GM21381 (cell line): ENCODE results near the gene MYH7B.

ENCODE experiments used
- ATAC-seq: cut with Tn5 transposase; IDR thresholded peaks from one replicate; pipeline ENCODE4 v1.9.1; 2021; ENCODE audit warnings: mild to moderate bottlenecking, moderate library complexity; ENCODE audit not compliant: unreplicated experiment

Gene MYH7B

DNA sequence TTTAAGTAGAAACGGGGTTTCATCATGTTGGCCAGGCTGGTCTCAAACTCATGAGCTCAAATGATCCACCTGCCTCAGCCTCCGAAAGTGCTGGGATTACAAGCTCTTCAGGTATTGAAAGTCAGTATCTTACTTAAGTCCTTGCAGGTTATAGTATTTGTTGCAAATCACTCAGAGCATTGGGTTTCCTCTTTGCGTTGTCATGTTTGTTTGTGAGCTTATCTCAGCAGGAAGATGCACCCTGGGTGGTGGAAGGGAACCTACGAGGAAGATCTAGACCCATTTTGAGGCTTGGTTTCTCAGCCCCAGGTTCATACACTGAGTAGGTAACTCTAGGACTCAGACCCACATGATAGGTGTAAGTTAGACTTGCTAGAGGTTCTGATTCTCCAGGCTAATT, 18.6 kb downstream of the MYH7B start:
- no peak for ATAC-seq

- ATAC-seq = no peak
These were observed 20.6 kb downstream of the MYH7B start for GRCh38 chr20:34976286-34976685.

- no peak for ATAC-seq
These were observed 21.9 kb downstream of the MYH7B start for GRCh38 chr20:34977365-34978091.

DNA sequence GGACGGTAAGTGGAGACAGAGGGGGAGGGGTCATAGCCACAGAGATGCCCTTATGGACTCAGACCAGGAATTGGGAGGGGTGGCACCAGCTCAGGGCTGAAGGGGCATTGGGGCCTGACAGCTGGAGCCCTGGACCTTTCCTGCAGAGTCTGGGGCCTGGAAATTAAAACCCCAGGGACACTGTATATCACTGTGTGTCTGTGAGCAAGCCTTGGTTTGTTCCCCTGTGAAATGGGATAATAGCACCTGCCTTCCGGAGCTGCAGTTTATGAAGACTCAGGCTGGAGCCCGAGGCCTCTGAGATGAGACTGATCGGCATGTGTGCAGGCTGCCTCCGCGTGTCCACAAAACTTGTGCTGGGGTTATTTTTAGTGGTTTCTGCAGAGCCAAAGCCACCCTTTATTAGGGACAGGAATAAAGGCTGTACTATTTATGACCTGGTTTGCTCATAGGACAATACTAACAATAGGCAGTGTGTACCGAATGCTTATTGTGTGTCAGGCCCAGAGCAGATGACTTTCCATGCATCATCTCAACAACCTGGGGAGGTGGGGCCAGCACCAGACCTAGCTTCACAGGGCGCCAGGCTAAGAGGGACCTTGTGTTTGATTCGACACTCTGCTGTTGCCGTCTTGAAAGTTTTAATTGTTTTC, 22.6 kb downstream of the MYH7B start:
- ATAC-seq = no peak

DNA sequence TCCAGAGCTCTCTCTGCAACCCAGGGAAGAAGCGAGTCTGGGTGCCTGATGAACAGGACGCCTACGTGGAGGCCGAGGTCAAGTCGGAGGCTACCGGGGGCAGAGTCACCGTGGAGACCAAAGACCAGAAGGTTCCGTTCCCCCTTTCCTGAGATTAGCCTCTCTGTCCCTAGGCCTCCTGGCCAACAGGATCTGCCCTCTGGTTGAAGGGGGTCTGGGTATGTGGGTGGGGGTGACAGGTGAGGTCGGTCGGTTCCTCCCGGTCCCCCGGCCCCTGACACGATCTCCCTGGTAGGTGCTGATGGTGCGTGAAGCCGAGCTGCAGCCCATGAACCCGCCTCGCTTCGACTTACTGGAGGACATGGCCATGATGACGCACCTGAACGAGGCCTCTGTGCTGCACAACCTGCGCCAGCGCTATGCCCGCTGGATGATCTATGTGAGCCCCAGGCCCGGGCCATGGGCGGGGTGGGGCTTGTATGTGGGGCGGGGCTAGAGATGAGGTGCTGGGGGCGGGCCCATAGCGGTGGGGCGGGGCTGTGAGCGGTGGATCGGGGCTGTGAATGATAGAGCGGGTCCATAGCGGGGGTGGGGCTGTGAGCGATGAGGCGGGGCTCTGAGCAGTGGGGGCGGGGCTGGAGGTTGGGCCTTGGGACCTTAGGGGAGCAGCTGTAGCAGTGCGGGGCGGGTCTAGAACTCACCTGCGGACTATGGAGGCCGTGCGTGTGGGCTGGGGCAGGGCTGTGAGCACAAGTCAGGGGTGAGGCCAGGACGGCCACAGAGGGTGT, 23.9 kb downstream of the MYH7B start:
- no peak for ATAC-seq

GRCh38 chr20:34980543-34981233, 25.0 kb downstream of the MYH7B start:
- ATAC-seq = no peak

- no peak for ATAC-seq
These were observed 26.8 kb downstream of the MYH7B start for GRCh38 chr20:34982270-34983088.

- ATAC-seq = no peak
These were observed 27.6 kb downstream of the MYH7B start for GRCh38 chr20:34983089-34983820.

GRCh38 chr20:34983995-34984735, 28.5 kb downstream of the MYH7B start:
- ATAC-seq = no peak

DNA sequence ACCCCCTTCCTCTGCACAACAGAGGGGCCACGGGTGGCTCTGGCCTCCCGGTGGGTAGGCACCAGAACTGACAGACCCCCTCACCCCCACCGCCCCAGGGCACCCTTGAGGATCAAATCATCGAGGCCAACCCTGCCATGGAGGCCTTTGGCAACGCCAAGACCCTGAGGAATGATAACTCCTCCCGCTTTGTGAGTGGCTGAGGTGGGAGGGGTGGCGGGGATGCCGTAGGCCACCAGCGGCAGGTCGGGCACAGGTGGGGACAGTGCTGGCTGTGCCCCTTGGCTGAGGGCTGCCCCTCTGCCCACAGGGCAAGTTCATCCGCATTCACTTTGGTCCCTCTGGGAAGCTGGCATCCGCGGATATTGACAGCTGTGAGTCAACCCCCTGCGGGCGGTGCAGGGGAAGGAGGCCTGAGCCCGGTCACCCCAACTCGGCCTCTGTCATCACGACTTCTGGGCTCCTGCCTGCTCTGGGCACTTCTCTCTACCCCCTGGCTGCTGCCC, 29.1 kb downstream of the MYH7B start:
- no peak for ATAC-seq

GRCh38 chr20:34985461-34986310, 30.0 kb downstream of the MYH7B start:
- ATAC-seq = no peak

GRCh38 chr20:34986311-34987287, 30.9 kb downstream of the MYH7B start:
- ATAC-seq = no peak

GRCh38 chr20:34987288-34988190, 31.9 kb downstream of the MYH7B start:
- no peak for ATAC-seq

DNA sequence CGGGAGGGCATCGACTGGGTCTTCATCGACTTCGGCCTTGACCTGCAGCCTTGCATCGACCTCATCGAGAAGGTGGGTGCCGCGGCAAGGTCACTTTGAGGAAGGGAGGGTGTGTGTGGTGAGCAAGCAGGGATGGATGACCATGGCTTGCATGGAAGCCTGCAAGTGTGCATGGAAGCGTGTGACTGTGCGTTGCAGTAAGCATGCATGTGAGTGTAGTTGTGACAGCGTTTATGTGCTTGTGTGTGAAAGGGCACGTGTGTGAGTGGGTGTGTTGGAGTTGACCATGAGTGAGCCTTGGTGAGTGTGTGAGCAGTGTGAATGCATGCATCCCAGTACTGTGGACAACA, 32.5 kb downstream of the MYH7B start:
- no peak for ATAC-seq

DNA sequence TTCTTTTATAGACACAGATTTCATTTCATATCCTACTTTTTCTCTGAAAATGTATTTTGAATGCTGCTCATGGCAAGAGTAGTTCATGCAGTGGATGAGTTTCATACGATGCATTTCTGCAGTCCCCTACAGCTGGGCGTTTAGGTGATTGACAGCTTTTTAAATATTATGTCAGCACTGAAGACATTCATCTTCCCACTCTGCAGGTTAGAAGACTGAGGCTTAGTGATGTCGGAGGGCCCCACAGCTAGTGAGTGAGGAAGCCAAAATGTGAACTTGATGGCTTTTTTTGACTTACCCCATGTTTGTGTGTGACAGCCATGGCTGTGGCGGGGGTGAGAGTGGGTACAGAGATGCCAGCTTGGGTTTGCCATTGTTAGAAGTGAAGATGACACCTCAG, 33.5 kb downstream of the MYH7B start:
- no peak for ATAC-seq

- ATAC-seq = no peak
These were observed 34.0 kb downstream of the MYH7B start for GRCh38 chr20:34989670-34990069.
